MCF 10A (cell line): ENCODE results near the gene ATP8B4. TPM values are rescaled to one million over a fixed set of nuclear protein-coding genes. Genes with fewer than 3 reads are reported as not detected.

Source experiments
- BruUV-seq: library from RNA; stranded (reverse); fragments of 400-500 nt; replicated peaks from 2 replicates; lab custom pipeline; 2021; lab: Mats Ljungman, UMichigan
- CTCF ChIA-PET: fragments of 300-600 bp; sonication (Branson Sonifier 250); formaldehyde crosslinking; extraction: SDS; loops from one replicate; lab custom pipeline; 2021; ENCODE audit warnings: antibody characterized with exemption, inconsistent platforms; lab: Yijun Ruan, JAX
- POLR2A ChIA-PET: fragments of 300-600, 350-650 bp; sonication (Branson Sonifier 250); formaldehyde crosslinking; extraction: SDS; loops from one replicate; lab custom pipeline; 2020; ENCODE audit warnings: antibody characterized with exemption, inconsistent platforms; lab: Yijun Ruan, JAX
- DNase-seq: peaks from one replicate; pipeline ENCODE4 v3.0.0-alpha.2; 2018; ENCODE audit not compliant: unreplicated experiment
- H3K27ac Mint-ChIP-seq: one replicate; pipeline ENCODE4 v1.8.0; 2022; ENCODE audit warnings: mild to moderate bottlenecking, low read depth, mixed read lengths; ENCODE audit not compliant: unreplicated experiment
- H3K27me3 Mint-ChIP-seq: one replicate; pipeline ENCODE4 v1.8.0; 2022; ENCODE audit warnings: mixed read lengths; ENCODE audit not compliant: insufficient read depth, unreplicated experiment
- H3K36me3 Mint-ChIP-seq: one replicate; pipeline ENCODE4 v1.8.0; 2022; ENCODE audit warnings: mild to moderate bottlenecking, moderate library complexity, mixed read lengths; ENCODE audit not compliant: insufficient read depth, unreplicated experiment
- H3K4me1 Mint-ChIP-seq: one replicate; pipeline ENCODE4 v1.8.0; 2022; ENCODE audit warnings: mixed read lengths; ENCODE audit not compliant: insufficient read depth, unreplicated experiment
- H3K4me3 Mint-ChIP-seq: one replicate; pipeline ENCODE4 v1.8.0; 2022; ENCODE audit warnings: mild to moderate bottlenecking, moderate library complexity, mixed read lengths; ENCODE audit not compliant: unreplicated experiment
- H3K9me3 Mint-ChIP-seq: one replicate; pipeline ENCODE4 v1.8.0; 2022; ENCODE audit warnings: mixed read lengths; ENCODE audit not compliant: unreplicated experiment
- CTCF ChIP-seq: fragments of 200-600 bp; IDR thresholded peaks from one replicate; pipeline ENCODE4 v1.8.0; 2022; ENCODE audit warnings: antibody characterized with exemption, mild to moderate bottlenecking; ENCODE audit not compliant: unreplicated experiment
- intact Hi-C: fragments of 100-400 bp; cut with micrococcal nuclease; formaldehyde crosslinking; loops from 2 replicates; pipeline ENCODE4 v1.14.1; 2022
- total RNA-seq: library from RNA; stranded (reverse); gene quantifications from 2 replicates; pipeline ENCODE4 v1.2.3, GENCODE V29; 2022

Gene ATP8B4
- total RNA-seq, 1 experiment from 2014 or later: not detected

GRCh38 chr15:50044904-50045303 lies 74.1 kb downstream of the ATP8B4 start:
- Mint-ChIP-seq H3K27me3 (no peaks in the 10 kb centered on the region), H3K9me3 (peaks cover 17% of the 10 kb centered on the region), H3K4me3 (no peak overlapping the region), H3K27ac (no peak overlapping the region), H3K4me1 (no peaks in the 10 kb centered on the region), H3K36me3 (peaks cover 8% of the 10 kb centered on the region)
- intact Hi-C loops: no loop called here
- POLR2A ChIA-PET: interaction anchor here (1.0 kb wide), 1 partner anchor 16 kb away, joined by 3 read pairs; no protein-coding TSS in a partner anchor
- DNase-seq: no peak
- no peak for TF ChIP-seq CTCF
- BruUV-seq: no TSS peak
- CTCF ChIA-PET: interaction anchor here (0.8 kb wide), 1 partner anchor 8 kb away, joined by 3 read pairs; no protein-coding TSS in a partner anchor

GRCh38 chr15:50044406-50044805 lies 74.6 kb downstream of the ATP8B4 start:
- no peak for DNase-seq
- intact Hi-C loops: no loop called here
- TF ChIP-seq CTCF: no peak
- Mint-ChIP-seq H3K27me3 (no peaks in the 10 kb centered on the region), H3K4me3 (no peak overlapping the region), H3K4me1 (no peaks in the 10 kb centered on the region), H3K27ac (no peak overlapping the region), H3K9me3 (peaks cover 17% of the 10 kb centered on the region), H3K36me3 (peaks cover 8% of the 10 kb centered on the region)
- BruUV-seq: no TSS peak
- POLR2A ChIA-PET: interaction anchor here (1.0 kb wide), 1 partner anchor 16 kb away, joined by 3 read pairs; no protein-coding TSS in a partner anchor
- CTCF ChIA-PET: interaction anchor here (0.8 kb wide), 1 partner anchor 8 kb away, joined by 3 read pairs; no protein-coding TSS in a partner anchor

GRCh38 chr15:50042775-50043174 lies 76.3 kb downstream of the ATP8B4 start:
- BruUV-seq: no TSS peak
- POLR2A ChIA-PET: no interaction called here
- no peak for DNase-seq
- no peak overlapping the region for H3K27ac Mint-ChIP-seq
- H3K9me3 Mint-ChIP-seq: peaks cover 17% of the 10 kb centered on the region
- H3K27me3 Mint-ChIP-seq: no peaks in the 10 kb centered on the region
- CTCF ChIA-PET: interaction anchor here (0.7 to 1.4 kb wide), 2 partner anchors 9 to 326 kb away, joined by 3 to 7 read pairs; no protein-coding TSS in a partner anchor
- no peaks in the 10 kb centered on the region for H3K4me1 Mint-ChIP-seq
- TF ChIP-seq CTCF: no peak
- H3K4me3 Mint-ChIP-seq: no peak overlapping the region
- peaks cover 8% of the 10 kb centered on the region for H3K36me3 Mint-ChIP-seq
- intact Hi-C loops: no loop called here

GRCh38 chr15:50030456-50030855 lies 88.6 kb downstream of the ATP8B4 start:
- Mint-ChIP-seq H3K27ac (no peak overlapping the region), H3K27me3 (no peaks in the 10 kb centered on the region), H3K9me3 (no peaks in the 10 kb centered on the region), H3K36me3 (peaks cover 2% of the 10 kb centered on the region), H3K4me1 (peaks cover 8% of the 10 kb centered on the region), H3K4me3 (no peak overlapping the region)
- DNase-seq: no peak
- no TSS peak for BruUV-seq
- POLR2A ChIA-PET: interaction anchor here (0.6 kb wide), 1 partner anchor 22 kb away, joined by 3 read pairs; no protein-coding TSS in a partner anchor
- TF ChIP-seq CTCF: no peak
- intact Hi-C loops: no loop called here
- CTCF ChIA-PET: interaction anchor here (0.6 kb wide), 1 partner anchor 53 kb away, joined by 3 read pairs; no protein-coding TSS in a partner anchor
